ENCODE measurements around the gene BIN2.
"Not testable (repeated sequence)": the region's sequence is repeated elsewhere in the genome, so short reads cannot be mapped to it uniquely, and the experiment has no call there.

GRCh38 chr12:51318057-51318806 lies 5.7 kb downstream of the BIN2 start:
- TF ChIP-seq CTCF (conservative IDR thresholded peaks at IDR 0.05; ENCODE audit: low read depth in 2 of 2); EZH2 (IDR thresholded peaks at IDR 0.05; ENCODE audit: low read depth, unreplicated experiment); POLR2AphosphoS5 (IDR thresholded peaks at IDR 0.05; ENCODE audit: low read depth); ZNF462 (CRISPR knock-in tag; IDR thresholded peaks at IDR 0.05); REST (IDR thresholded peaks at IDR 0.05; ENCODE audit: unreplicated experiment); ETS1 (IDR thresholded peaks at IDR 0.05); EZH2phosphoT487 (IDR thresholded peaks at IDR 0.05; ENCODE audit: unreplicated experiment); STAT1 (IDR thresholded peaks at IDR 0.05; ENCODE audit: unreplicated experiment): not testable (repeated sequence)

Measured in GM23338 (cell line).